Measurements from ENCODE around the gene ZNF229. TPM values are rescaled to one million over a fixed set of nuclear protein-coding genes. Genes with fewer than 3 reads are reported as not detected.
"Not testable (repeated sequence)": the region's sequence is repeated elsewhere in the genome, so short reads cannot be mapped to it uniquely, and the experiment has no call there.

ZNF229 gene
- polyA plus RNA-seq, 1 donor from 2014 or later = 3.8 TPM

GRCh38 chr19:44401139-44402115 is 46.8 kb downstream of the ZNF229 start, which contains the start of gene ZNF285:
TSS of gene ZNF285 (minus strand) at chr19:44401608. CDS start at chr19:44397213, 4,395 bp downstream.
- Histone ChIP-seq H4K20me1 (ENCODE audit: insufficient read depth) (no peaks in the 10 kb centered on the region), H3K9me2 (ENCODE audit: insufficient read depth, low read length) (no peaks in the 10 kb centered on the region), H3K4me2 (ENCODE audit: low read length) (peak within 1 kb of the TSS; percentile 73), H2AFZ (ENCODE audit: low read depth, low read length) (peak within 1 kb of the TSS; percentile 94), H3K79me2 (replicated peaks; ENCODE audit: insufficient read depth, low read length) (no peaks in the 10 kb centered on the region), H3K36me3 (ENCODE audit: insufficient read depth, low read length) (no peaks in the 10 kb centered on the region), H3K27me3 (ENCODE audit: insufficient read depth, low read depth, low read length) (no peaks in the 10 kb centered on the region), H3K9ac (ENCODE audit: low read length) (peak within 1 kb of the TSS; percentile 65), H3K9me3 (ENCODE audit: low read length) (no peaks in the 10 kb centered on the region), H3K4me3 (ENCODE audit: low read length) (peak within 1 kb of the TSS; percentile 73), H3K27ac (ENCODE audit: low read length) (peak within 1 kb of the TSS; percentile 14), H3F3A (ENCODE audit: insufficient read depth, low read length, poor library complexity, severe bottlenecking) (no peaks in the 10 kb centered on the region)
- TF ChIP-seq TAF1 (IDR thresholded peaks at IDR 0.05; ENCODE audit: low read depth) = no peak
- TF ChIP-seq POLR2AphosphoS5 (IDR thresholded peaks at IDR 0.05) = peak; percentile 60
- TF ChIP-seq MXI1 (conservative IDR thresholded peaks at IDR 0.05; ENCODE audit: poor library complexity, severe bottlenecking) = peak; percentile 82
- no peak for TF ChIP-seq CTCF (IDR thresholded peaks at IDR 0.05; ENCODE audit: poor library complexity, severe bottlenecking)
- TF ChIP-seq SMC3 (conservative IDR thresholded peaks at IDR 0.05; ENCODE audit: poor library complexity) = peak; percentile 41
- no peak for TF ChIP-seq EZH2 (IDR thresholded peaks at IDR 0.05; ENCODE audit: borderline replicate concordance, insufficient read depth, low read length, poor library complexity, severe bottlenecking)
- no peak for TF ChIP-seq REST (IDR thresholded peaks at IDR 0.05; ENCODE audit: borderline replicate concordance)
- peak; percentile 24 for TF ChIP-seq RAD21 (conservative IDR thresholded peaks at IDR 0.05)
- no peak for TF ChIP-seq EP300 (conservative IDR thresholded peaks at IDR 0.05; ENCODE audit: poor library complexity, severe bottlenecking)

GRCh38 chr19:44389268-44389667 is 59.0 kb downstream of the ZNF229 start:
- H2AFZ ChIP-seq (ENCODE audit: low read depth, low read length); H3K36me3 ChIP-seq (ENCODE audit: insufficient read depth, low read length); H3K79me2 ChIP-seq (replicated peaks; ENCODE audit: insufficient read depth, low read length); H3K27me3 ChIP-seq (ENCODE audit: insufficient read depth, low read depth, low read length); H3K27ac ChIP-seq (ENCODE audit: low read length); H4K20me1 ChIP-seq (ENCODE audit: insufficient read depth); H3K4me3 ChIP-seq (ENCODE audit: low read length); H3K4me2 ChIP-seq (ENCODE audit: low read length); H3K9ac ChIP-seq (ENCODE audit: low read length); H3K9me3 ChIP-seq (ENCODE audit: low read length); H3F3A ChIP-seq (ENCODE audit: insufficient read depth, low read length, poor library complexity, severe bottlenecking); H3K9me2 ChIP-seq (ENCODE audit: insufficient read depth, low read length): not testable (repeated sequence)

Other genes with a start within 250 kb of the ZNF229 start
- gene ZNF227, start 235.9 kb downstream of the ZNF229 start, polyA plus RNA-seq = 21.2 and 25.5 TPM in 2 replicates
- 2.8 and 3.2 TPM in 2 replicates for gene ZNF233, start 188.6 kb downstream of the ZNF229 start, polyA plus RNA-seq
- 7.0 and 12.6 TPM in 2 replicates for gene ZNF235, start 143.4 kb downstream of the ZNF229 start, polyA plus RNA-seq
- gene ZNF112, start 91.8 kb downstream of the ZNF229 start, polyA plus RNA-seq = 15.0 and 16.1 TPM in 2 replicates
- 45.5 and 47.1 TPM in 2 replicates for gene ZNF285, start 46.9 kb downstream of the ZNF229 start, polyA plus RNA-seq
- gene ZNF180, start 52.0 kb upstream of the ZNF229 start, polyA plus RNA-seq = 17.1 and 20.4 TPM in 2 replicates
- not detected in 2 replicates for gene CEACAM20, start 81.2 kb upstream of the ZNF229 start, polyA plus RNA-seq
- gene IGSF23, start 165.1 kb upstream of the ZNF229 start, polyA plus RNA-seq = not detected in 2 replicates
- gene PVR, start 195.4 kb upstream of the ZNF229 start, polyA plus RNA-seq = 19.1 and 23.1 TPM in 2 replicates
- 1.8 and 1.9 TPM in 2 replicates for gene CEACAM19, start 223.0 kb upstream of the ZNF229 start, polyA plus RNA-seq

Measured in neural cell (in vitro differentiated cells).